G401.6 (cell line): ENCODE data around the gene RING1.
"Not testable (repeated sequence)": the region's sequence is repeated elsewhere in the genome, so short reads cannot be mapped to it uniquely, and the experiment has no call there.

ENCODE experiments used
- FAIRE-seq: peaks from 2 replicates; lab custom pipeline; 2012; peaks lifted over from hg19 to GRCh38; lab: Jason Lieb, UNC

Gene RING1

GRCh38 chr6:33206864-33207551 lies 1.3 kb upstream of the RING1 start:
- FAIRE-seq, result no peak

GRCh38 chr6:33207552-33208090 lies 679 bp upstream of the RING1 start:
- FAIRE-seq, result no peak

- FAIRE-seq, result no peak
These were observed 1.6 kb downstream of the RING1 start for GRCh38 chr6:33209856-33210255.

GRCh38 chr6:33211136-33211535 lies 2.8 kb downstream of the RING1 start:
- no peak for FAIRE-seq

GRCh38 chr6:33211666-33212422 lies 3.5 kb downstream of the RING1 start:
- no peak for FAIRE-seq

GRCh38 chr6:33212857-33213165 lies 4.5 kb downstream of the RING1 start:
- no peak for FAIRE-seq

GRCh38 chr6:33213166-33213988 lies 5.1 kb downstream of the RING1 start:
- no peak for FAIRE-seq

- no peak for FAIRE-seq
These were observed 5.7 kb downstream of the RING1 start for GRCh38 chr6:33213989-33214335.

GRCh38 chr6:33215271-33216116 lies 7.2 kb downstream of the RING1 start:
- no peak for FAIRE-seq

GRCh38 chr6:33216117-33216649 lies 7.9 kb downstream of the RING1 start:
- no peak for FAIRE-seq

GRCh38 chr6:33217246-33217645 lies 8.9 kb downstream of the RING1 start:
- no peak for FAIRE-seq

GRCh38 chr6:33217681-33218080 lies 9.4 kb downstream of the RING1 start:
- no peak for FAIRE-seq

GRCh38 chr6:33226503-33227120 lies 18.3 kb downstream of the RING1 start:
- FAIRE-seq, result not testable (repeated sequence)

GRCh38 chr6:33235221-33235634 lies 26.9 kb downstream of the RING1 start:
- no peak for FAIRE-seq

GRCh38 chr6:33236328-33236727 lies 28.0 kb downstream of the RING1 start:
- no peak for FAIRE-seq

GRCh38 chr6:33236852-33237251 lies 28.6 kb downstream of the RING1 start:
- no peak for FAIRE-seq

- FAIRE-seq, result no peak
These were observed 29.4 kb downstream of the RING1 start for GRCh38 chr6:33237741-33238140.

GRCh38 chr6:33241968-33242367 lies 33.7 kb downstream of the RING1 start:
- no peak for FAIRE-seq

- no peak for FAIRE-seq
These were observed 35.2 kb downstream of the RING1 start for GRCh38 chr6:33243476-33243875.

GRCh38 chr6:33247977-33248642 lies 39.8 kb downstream of the RING1 start:
- FAIRE-seq, result no peak

GRCh38 chr6:33248643-33248931 lies 40.3 kb downstream of the RING1 start:
- FAIRE-seq, result no peak
